Mammary epithelial cell (primary cell): ENCODE results near the gene VPS16.

Source experiments
- CTCF ChIP-seq, 2 donors: IDR thresholded peaks in 1 of 2; conservative IDR thresholded peaks in 1 of 2; 2 replicates each; pipeline ENCODE4 v1.5.1; 2011 to 2012; ENCODE audit warnings: inconsistent platforms in 2 of 2, low read length in 2 of 2, mild to moderate bottlenecking in 2 of 2, control low read depth in 1 of 2, low read depth in 1 of 2; ENCODE audit not compliant: insufficient read depth in 1 of 2; ENCODE audit errors: extremely low read depth in 1 of 2
- EZH2 ChIP-seq: IDR thresholded peaks from 2 replicates; pipeline ENCODE4 v1.6.1; 2012; ENCODE audit warnings: low read length, inconsistent platforms, borderline replicate concordance

- TF ChIP-seq CTCF (conservative IDR thresholded peaks at IDR 0.05 in 1 of 2, IDR thresholded peaks at IDR 0.05 in 1 of 2; ENCODE audit: extremely low read depth in 1 of 2, insufficient read depth in 1 of 2, low read depth in 1 of 2, low read length in 2 of 2) = no peak
- no peak for TF ChIP-seq EZH2
These were observed 50.8 kb downstream of the VPS16 start for GRCh38 chr20:2891343-2891742.
